ENCODE results near the gene ZNF513.
"Not testable (repeated sequence)": the region's sequence is repeated elsewhere in the genome, so short reads cannot be mapped to it uniquely, and the experiment has no call there.

The ZNF513 gene

DNA sequence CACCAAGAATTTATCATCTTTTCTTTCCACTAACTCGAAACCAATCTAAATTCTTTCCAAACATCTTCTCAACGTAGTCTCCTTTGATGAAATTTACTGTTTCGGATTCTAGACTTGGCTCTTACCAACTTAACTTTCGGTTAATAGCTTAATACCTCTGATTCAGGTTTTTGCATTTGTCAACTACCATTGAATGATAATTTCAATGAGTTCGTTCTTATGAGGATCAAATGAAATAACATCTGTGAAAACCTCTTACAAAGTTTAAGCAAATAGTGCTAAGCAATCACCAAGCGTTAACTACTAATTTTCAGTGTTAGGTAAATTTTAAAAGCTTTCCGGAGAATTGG lies 47.3 kb upstream of the ZNF513 start:
- Histone ChIP-seq H3K9ac (ENCODE audit: low read length) (peak overlapping the region; percentile 82), H4K20me1 (ENCODE audit: insufficient read depth, low read length) (peaks cover 15% of the 10 kb centered on the region), H3K4me1 (ENCODE audit: low read length) (peaks cover 13% of the 10 kb centered on the region), H2AFZ (ENCODE audit: low read depth, low read length) (peak overlapping the region; percentile 70), H3K36me3 (replicated peaks; ENCODE audit: low read depth, low read length) (no peaks in the 10 kb centered on the region), H3K9me3 (ENCODE audit: insufficient read depth, low read length) (no peaks in the 10 kb centered on the region), H3K27me3 (ENCODE audit: low read depth, low read length) (no peaks in the 10 kb centered on the region), H3K79me2 (ENCODE audit: low read length) (peaks cover 34% of the 10 kb centered on the region), H3K4me3 (ENCODE audit: low read length) (peak overlapping the region; percentile 94), H3K4me2 (ENCODE audit: low read length) (peak overlapping the region; percentile 85), H3K27ac (ENCODE audit: low read length) (peak overlapping the region; percentile 45)
- TF ChIP-seq EZH2phosphoT487 (IDR thresholded peaks at IDR 0.05; ENCODE audit: low read depth): no peak
- TF ChIP-seq, protein P1, sequence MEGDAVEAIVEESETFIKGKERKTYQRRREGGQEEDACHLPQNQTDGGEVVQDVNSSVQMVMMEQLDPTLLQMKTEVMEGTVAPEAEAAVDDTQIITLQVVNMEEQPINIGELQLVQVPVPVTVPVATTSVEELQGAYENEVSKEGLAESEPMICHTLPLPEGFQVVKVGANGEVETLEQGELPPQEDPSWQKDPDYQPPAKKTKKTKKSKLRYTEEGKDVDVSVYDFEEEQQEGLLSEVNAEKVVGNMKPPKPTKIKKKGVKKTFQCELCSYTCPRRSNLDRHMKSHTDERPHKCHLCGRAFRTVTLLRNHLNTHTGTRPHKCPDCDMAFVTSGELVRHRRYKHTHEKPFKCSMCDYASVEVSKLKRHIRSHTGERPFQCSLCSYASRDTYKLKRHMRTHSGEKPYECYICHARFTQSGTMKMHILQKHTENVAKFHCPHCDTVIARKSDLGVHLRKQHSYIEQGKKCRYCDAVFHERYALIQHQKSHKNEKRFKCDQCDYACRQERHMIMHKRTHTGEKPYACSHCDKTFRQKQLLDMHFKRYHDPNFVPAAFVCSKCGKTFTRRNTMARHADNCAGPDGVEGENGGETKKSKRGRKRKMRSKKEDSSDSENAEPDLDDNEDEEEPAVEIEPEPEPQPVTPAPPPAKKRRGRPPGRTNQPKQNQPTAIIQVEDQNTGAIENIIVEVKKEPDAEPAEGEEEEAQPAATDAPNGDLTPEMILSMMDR (IDR thresholded peaks at IDR 0.05; ENCODE audit: low read depth, low read length): no peak; the same call in 1 of the 2 replicates

DNA sequence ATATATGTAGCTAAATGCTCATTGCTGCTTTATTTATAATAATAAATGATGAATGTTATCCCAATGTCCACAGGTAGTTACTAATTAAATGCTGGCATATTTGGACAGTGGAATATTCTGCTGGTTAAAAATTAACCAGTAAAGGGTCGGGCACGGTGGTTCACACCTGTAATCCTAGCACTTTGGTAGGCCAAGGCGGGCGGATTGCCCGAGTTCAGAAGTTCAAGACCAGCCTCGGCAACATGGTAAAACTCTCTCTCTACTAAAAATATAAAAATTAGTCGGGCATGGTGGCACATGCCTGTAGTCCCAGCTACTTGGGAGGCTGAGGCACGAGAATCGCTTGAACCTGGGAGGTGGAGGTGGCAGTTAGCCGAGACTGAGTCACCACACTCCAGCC lies 44.5 kb upstream of the ZNF513 start:
- not testable (repeated sequence) for H3K9ac ChIP-seq (ENCODE audit: low read length); H3K27ac ChIP-seq (ENCODE audit: low read length); H3K27me3 ChIP-seq (ENCODE audit: low read depth, low read length); H2AFZ ChIP-seq (ENCODE audit: low read depth, low read length); H4K20me1 ChIP-seq (ENCODE audit: insufficient read depth, low read length); H3K36me3 ChIP-seq (replicated peaks; ENCODE audit: low read depth, low read length); H3K4me2 ChIP-seq (ENCODE audit: low read length); H3K4me3 ChIP-seq (ENCODE audit: low read length); H3K9me3 ChIP-seq (ENCODE audit: insufficient read depth, low read length)
- H3K79me2 ChIP-seq (ENCODE audit: low read length): peaks cover 11% of the 10 kb centered on the region
- peaks cover 11% of the 10 kb centered on the region for H3K4me1 ChIP-seq (ENCODE audit: low read length)

DNA sequence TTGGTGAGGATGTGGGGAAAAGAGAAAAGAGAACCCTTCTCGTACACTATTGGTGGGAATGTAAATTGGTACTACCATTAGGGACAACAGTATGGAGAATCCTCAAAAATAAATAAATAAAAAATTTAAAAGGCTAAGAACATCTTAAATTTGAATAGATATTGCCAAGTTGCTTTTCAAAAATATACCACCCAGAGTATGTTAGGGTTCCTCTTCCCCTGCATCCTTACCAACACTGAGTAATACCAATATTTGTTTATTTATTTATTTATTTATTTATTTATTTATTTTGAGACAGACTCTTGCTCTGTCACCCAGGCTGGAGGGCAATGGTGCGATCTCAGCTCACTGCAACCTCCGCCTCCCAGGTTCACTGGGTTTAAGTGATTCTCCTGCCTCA lies 42.4 kb upstream of the ZNF513 start:
- Histone ChIP-seq H3K4me3 (ENCODE audit: low read length) (no peak overlapping the region), H3K27ac (ENCODE audit: low read length) (no peak overlapping the region), H2AFZ (ENCODE audit: low read depth, low read length) (no peak overlapping the region), H4K20me1 (ENCODE audit: insufficient read depth, low read length) (no peaks in the 10 kb centered on the region), H3K27me3 (ENCODE audit: low read depth, low read length) (no peaks in the 10 kb centered on the region), H3K4me2 (ENCODE audit: low read length) (no peak overlapping the region), H3K36me3 (replicated peaks; ENCODE audit: low read depth, low read length) (no peaks in the 10 kb centered on the region), H3K9me3 (ENCODE audit: insufficient read depth, low read length) (no peaks in the 10 kb centered on the region), H3K79me2 (ENCODE audit: low read length) (no peaks in the 10 kb centered on the region), H3K4me1 (ENCODE audit: low read length) (peaks cover 5% of the 10 kb centered on the region), H3K9ac (ENCODE audit: low read length) (no peak overlapping the region)
- no peak for TF ChIP-seq EZH2phosphoT487 (IDR thresholded peaks at IDR 0.05; ENCODE audit: low read depth)
- TF ChIP-seq, protein P1 (IDR thresholded peaks at IDR 0.05; ENCODE audit: low read depth, low read length): no peak

DNA sequence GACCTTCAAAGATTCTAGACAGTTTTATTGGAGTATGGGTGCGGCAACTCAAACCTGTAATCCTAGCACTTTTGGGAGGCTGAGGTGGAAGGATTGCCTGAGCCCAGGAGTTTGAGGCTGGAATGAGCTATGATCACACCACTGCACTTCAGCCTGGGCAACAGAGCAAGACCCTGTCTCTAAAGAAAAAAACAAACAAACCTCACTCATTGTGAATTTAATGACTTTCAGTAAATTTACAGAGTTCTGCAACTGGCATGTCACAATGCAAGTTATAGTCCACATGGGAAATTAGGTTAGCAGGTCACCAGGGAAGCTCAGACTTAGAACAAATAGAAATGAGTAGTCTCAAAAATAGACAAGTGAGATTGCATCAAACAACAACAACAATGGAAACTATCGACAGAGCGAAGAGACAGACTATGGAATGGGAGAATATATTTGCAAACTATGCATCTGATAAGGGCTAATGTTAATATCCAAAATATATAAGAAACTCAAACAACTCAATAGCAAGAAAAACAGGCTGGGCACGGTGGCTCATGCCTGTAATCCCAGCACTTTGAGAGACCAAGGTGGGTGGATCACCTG lies 41.2 kb upstream of the ZNF513 start:
- Histone ChIP-seq H3K9ac (ENCODE audit: low read length) (no peak overlapping the region), H3K27me3 (ENCODE audit: low read depth, low read length) (no peaks in the 10 kb centered on the region), H3K9me3 (ENCODE audit: insufficient read depth, low read length) (no peaks in the 10 kb centered on the region), H3K27ac (ENCODE audit: low read length) (no peak overlapping the region), H3K4me3 (ENCODE audit: low read length) (no peak overlapping the region), H3K79me2 (ENCODE audit: low read length) (no peaks in the 10 kb centered on the region), H4K20me1 (ENCODE audit: insufficient read depth, low read length) (no peaks in the 10 kb centered on the region), H2AFZ (ENCODE audit: low read depth, low read length) (no peak overlapping the region), H3K36me3 (replicated peaks; ENCODE audit: low read depth, low read length) (no peaks in the 10 kb centered on the region), H3K4me2 (ENCODE audit: low read length) (no peak overlapping the region), H3K4me1 (ENCODE audit: low read length) (no peaks in the 10 kb centered on the region)
- no peak for TF ChIP-seq EZH2phosphoT487 (IDR thresholded peaks at IDR 0.05; ENCODE audit: low read depth)
- TF ChIP-seq, protein P1 (IDR thresholded peaks at IDR 0.05; ENCODE audit: low read depth, low read length): no peak

Measured in OCI-LY3 (cell line).